Pancreas (tissue), 10 donors: ENCODE data around the gene GRID1. TPM values are rescaled to one million over a fixed set of nuclear protein-coding genes. Genes with fewer than 3 reads are reported as not detected.

ENCODE experiments used
- ATAC-seq, 4 donors: fragments of 200-7000 bp; cut with Tn5 transposase; one replicate each; pipeline versions ENCODE4 v1.8.0 to v1.9.1; 2020; ENCODE audit warnings: mild to moderate bottlenecking in 4 of 4, moderate library complexity in 4 of 4
- DNase-seq, 6 donors: peaks; one replicate each; pipeline ENCODE4 v3.0.0-alpha.2; 2020
- FAIRE-seq: peaks from 2 replicates; lab custom pipeline; 2012; peaks lifted over from hg19 to GRCh38; lab: Jason Lieb, UNC
- H3K27ac ChIP-seq, 4 donors: fragments of 200-600 bp; sonication (generic); 1 replicate in 3 of 4; 2 replicates in 1 of 4; pipeline versions ENCODE4 v1.5.0 to v1.8.0; 2020
- H3K27me3 ChIP-seq, 4 donors: fragments of 200-600 bp; one replicate each; pipeline ENCODE4 v1.8.0; 2021
- H3K36me3 ChIP-seq, 3 donors: fragments of 200-600 bp; sonication (generic) in 1 of 3; one replicate each; pipeline versions ENCODE4 v1.5.0 to v1.8.0; 2020 to 2021
- H3K4me1 ChIP-seq, 3 donors: fragments of 200-600 bp; one replicate each; pipeline ENCODE4 v1.8.0; 2021
- H3K4me3 ChIP-seq, 4 donors: fragments of 200-600 bp; sonication (generic) in 2 of 4; one replicate each; pipeline versions ENCODE4 v1.5.0 to v1.8.0; 2020 to 2021
- H3K9me3 ChIP-seq, 4 donors: fragments of 200-600 bp; one replicate each; pipeline ENCODE4 v1.8.0; 2021
- CTCF ChIP-seq, 4 donors: fragments of 200-600 bp; sonication (generic) in 3 of 4; IDR thresholded peaks; one replicate each; pipeline versions ENCODE4 v1.5.0 to v1.8.0; 2021; ENCODE audit warnings: antibody characterized with exemption in 4 of 4
- WGBS, 2 donors: extraction: QIAGEN DNeasy Blood & Tissue Kit; methylation state at CpG; one replicate each; pipeline ENCODE4 v1.1.7; 2013; 5-methylcytosine and 5-hydroxymethylcytosine counted together
- intact Hi-C, 3 donors: fragments of 100-400 bp; cut with DNase I; formaldehyde crosslinking; loops; one replicate each; pipeline versions ENCODE4 v1.11.1 to v1.14.2; 2022
- microRNA-seq, 2 donors: library from miRNA; unstranded; fragments of <30 nt; microRNA quantifications; one replicate each; pipeline versions ENCODE4 to v1.1.0, GENCODE V29; 2019 to 2020
- polyA plus RNA-seq, 2 donors: library from polyadenylated mRNA; stranded (reverse); fragments of 200-250 nt; gene quantifications; one replicate each; pipeline ENCODE4 v1.2.3, GENCODE V29; 2013
- total RNA-seq, 6 donors: library from RNA; stranded (reverse); fragmentation: NEBNext Ultra II Directional in 4 of 6; extraction: Animal tissue kit (Norgen Biotek cat#: 25700) in 4 of 6; gene quantifications; one replicate each; pipeline versions ENCODE4 v1.2.1 to v1.2.4, GENCODE V29; 2021 to 2023
- donor health status: healthy with polysubstance abuse.
- donor health status: DM: no; HTN: no; CAD: no; lungs with moderate emphysema.
- donor health status: DM: no; HTN: no; CAD: no.
- donor health status: control.
- donor health status: control.
- donor health status: Bipolar disorder and iron deficiency.
- donor health status: DM: yes; HTN: yes; CAD: no.
- donor health status: DM: no; HTN: no; CAD: no.
- donor health status: DM: no; HTN: no; CAD: no.
- donor health status: DM: yes; HTN: yes; CAD: no.

Gene GRID1
- total and polyA plus RNA-seq, 8 donors: 0.05 to 1.5 (median 0.91) TPM

- no peak for ATAC-seq
- intact Hi-C loops: no loop called here
- 41 to 54% methylated on average over 6 of the region's 6 CpGs for WGBS, 2 donors
- no peaks in the 10 kb centered on the region for H3K36me3 ChIP-seq
- H3K9me3 ChIP-seq: no peaks in the 10 kb centered on the region
- no peak for FAIRE-seq
- no peak for DNase-seq
- no peaks in the 10 kb centered on the region for H3K4me1 ChIP-seq
- H3K27me3 ChIP-seq: no peaks in the 10 kb centered on the region
- H3K4me3 ChIP-seq: no peak overlapping the region
- no peak overlapping the region for H3K27ac ChIP-seq
- no peak for TF ChIP-seq CTCF (IDR thresholded peaks at IDR 0.05)
These were observed 808.1 kb downstream of the GRID1 start for GRCh38 chr10:85558533-85558932.

- intact Hi-C loops: no loop called here
- no peak for TF ChIP-seq CTCF (IDR thresholded peaks at IDR 0.05)
- Histone ChIP-seq H3K27me3 (no peaks in the 10 kb centered on the region), H3K4me3 (no peak overlapping the region), H3K27ac (no peak overlapping the region), H3K36me3 (no peaks in the 10 kb centered on the region), H3K9me3 (no peaks in the 10 kb centered on the region), H3K4me1 (no peaks in the 10 kb centered on the region)
- no peak for ATAC-seq
- DNase-seq: no peak
- 91 to 95% methylated on average over 2 of the region's 2 CpGs for WGBS, 2 donors
- no peak for FAIRE-seq
These were observed 808.9 kb downstream of the GRID1 start for GRCh38 chr10:85557706-85558105.

- FAIRE-seq (no peak), DNase-seq (no peak), ATAC-seq (peak in 1 of 4 donors; percentile 43)
- H3K4me3 ChIP-seq: no peak overlapping the region
- no peaks in the 10 kb centered on the region for H3K36me3 ChIP-seq
- TF ChIP-seq CTCF (IDR thresholded peaks at IDR 0.05): no peak
- H3K27me3 ChIP-seq: no peaks in the 10 kb centered on the region
- no peaks in the 10 kb centered on the region for H3K9me3 ChIP-seq
- H3K27ac ChIP-seq: no peak overlapping the region
- intact Hi-C loops: no loop called here
- WGBS, 2 donors: 65 to 72% methylated on average over 2 of the region's 2 CpGs
- H3K4me1 ChIP-seq: no peaks in the 10 kb centered on the region
These were observed 809.5 kb downstream of the GRID1 start for GRCh38 chr10:85557077-85557476.

Small RNAs within 50 kb of the gene (microRNA-seq; reads per million reads assigned to microRNA genes)
- gene MIR346: 1.2 to 2.1 reads per million in 2 donors

Other genes starting within 250 kb of the GRID1 start
- 10 to 100 TPM; 10.8 to 22.0 (median 13.5) TPM for gene WAPL, start 155.0 kb upstream of the GRID1 start, total RNA-seq
- 10 to 100 TPM in 1 of 2 donors, 1 to 10 TPM in 1; 7.1 to 11.8 TPM for gene WAPL, start 155.0 kb upstream of the GRID1 start, polyA plus RNA-seq